Measurements from ENCODE around the gene SYTL3.

- no peak for TF ChIP-seq CTCF (IDR thresholded peaks at IDR 0.05; ENCODE audit: low read length)
- TF ChIP-seq EZH2 (IDR thresholded peaks at IDR 0.05; ENCODE audit: borderline replicate concordance, low read length): no peak
These were observed 30.2 kb downstream of the SYTL3 start for GRCh38 chr6:158680015-158680414.
